ENCODE measurements around the gene TOX2. TPM values are rescaled to one million over a fixed set of nuclear protein-coding genes. Genes with fewer than 3 reads are reported as not detected.

Gene TOX2
- polyA plus RNA-seq, 6 donors from 2014 or later: 0.17 to 0.26 (median 0.26) TPM; not detected in 3

- H3K36me3 Mint-ChIP-seq: no peaks in the 10 kb centered on the region
- H3K9me3 Mint-ChIP-seq: peaks cover 0 to 4% (median 0%) of the 10 kb centered on the region in 7 donors
- no peak overlapping the region for H3K27ac Mint-ChIP-seq
- peaks cover 0 to 7% (median 2%) of the 10 kb centered on the region in 3 donors for H3K4me1 Mint-ChIP-seq
- H3K4me3 Mint-ChIP-seq: no peak overlapping the region
- no peak for DNase-seq
- H3K27me3 Mint-ChIP-seq: peaks cover 10 to 52% (median 45%) of the 10 kb centered on the region in 3 donors
- no peak for ATAC-seq (ENCODE audit: low read depth in 2 of 2)
Measured at GRCh38 chr20:44028868-44029847, 114.5 kb downstream of the TOX2 start.

GRCh38 chr20:44029848-44030230, 115.2 kb downstream of the TOX2 start:
- ATAC-seq (ENCODE audit: low read depth in 2 of 2) (no peak), DNase-seq (no peak)
- no peak overlapping the region for H3K4me3 Mint-ChIP-seq
- H3K27ac Mint-ChIP-seq: no peak overlapping the region
- peaks cover 10 to 56% (median 46%) of the 10 kb centered on the region in 3 donors for H3K27me3 Mint-ChIP-seq
- peaks cover 0 to 7% (median 2%) of the 10 kb centered on the region in 3 donors for H3K4me1 Mint-ChIP-seq
- H3K36me3 Mint-ChIP-seq: no peaks in the 10 kb centered on the region
- peaks cover 0 to 4% (median 0%) of the 10 kb centered on the region in 7 donors for H3K9me3 Mint-ChIP-seq

GRCh38 chr20:44030394-44030793, 115.7 kb downstream of the TOX2 start:
- Mint-ChIP-seq H3K9me3 (peaks cover 0 to 4% (median 0%) of the 10 kb centered on the region in 7 donors), H3K4me1 (peaks cover 0 to 7% (median 2%) of the 10 kb centered on the region in 3 donors), H3K27me3 (peaks cover 10 to 62% (median 49%) of the 10 kb centered on the region in 3 donors), H3K27ac (no peak overlapping the region), H3K4me3 (no peak overlapping the region), H3K36me3 (no peaks in the 10 kb centered on the region)
- ATAC-seq (ENCODE audit: low read depth in 2 of 2): no peak
- no peak for DNase-seq

GRCh38 chr20:44031001-44031574, 116.4 kb downstream of the TOX2 start:
- peaks cover 0 to 4% (median 0%) of the 10 kb centered on the region in 7 donors for H3K9me3 Mint-ChIP-seq
- no peak for ATAC-seq (ENCODE audit: low read depth in 2 of 2)
- no peak overlapping the region for H3K27ac Mint-ChIP-seq
- no peaks in the 10 kb centered on the region for H3K36me3 Mint-ChIP-seq
- DNase-seq: no peak
- H3K27me3 Mint-ChIP-seq: peaks cover 6 to 65% (median 55%) of the 10 kb centered on the region in 3 donors
- H3K4me1 Mint-ChIP-seq: peaks cover 0 to 7% (median 2%) of the 10 kb centered on the region in 3 donors
- no peak overlapping the region for H3K4me3 Mint-ChIP-seq

GRCh38 chr20:44031781-44032582, 117.3 kb downstream of the TOX2 start:
- H3K4me1 Mint-ChIP-seq: peaks cover 0 to 7% (median 2%) of the 10 kb centered on the region in 3 donors
- no peaks in the 10 kb centered on the region for H3K36me3 Mint-ChIP-seq
- peaks cover 10 to 65% (median 57%) of the 10 kb centered on the region in 3 donors for H3K27me3 Mint-ChIP-seq
- H3K9me3 Mint-ChIP-seq: peaks cover 0 to 4% (median 0%) of the 10 kb centered on the region in 7 donors
- no peak overlapping the region for H3K4me3 Mint-ChIP-seq
- ATAC-seq (ENCODE audit: low read depth in 2 of 2): no peak
- DNase-seq: no peak
- no peak overlapping the region for H3K27ac Mint-ChIP-seq

- peaks cover 0 to 7% (median 2%) of the 10 kb centered on the region in 3 donors for H3K4me1 Mint-ChIP-seq
Measured at GRCh38 chr20:44032583-44033331, 118.1 kb downstream of the TOX2 start.

GRCh38 chr20:44033344-44033743, 118.7 kb downstream of the TOX2 start:
- no peaks in the 10 kb centered on the region for H3K36me3 Mint-ChIP-seq
- H3K27ac Mint-ChIP-seq: no peak overlapping the region
- ATAC-seq (ENCODE audit: low read depth in 2 of 2) (no peak), DNase-seq (no peak)
- peaks cover 0 to 7% (median 2%) of the 10 kb centered on the region in 3 donors for H3K4me1 Mint-ChIP-seq
- no peak overlapping the region for H3K4me3 Mint-ChIP-seq
- H3K27me3 Mint-ChIP-seq: peaks cover 17 to 64% (median 62%) of the 10 kb centered on the region in 3 donors
- H3K9me3 Mint-ChIP-seq: peaks cover 0 to 4% (median 0%) of the 10 kb centered on the region in 7 donors

More at GRCh38 chr20:44032583-44033331, 118.1 kb downstream of the TOX2 start:
- ATAC-seq (ENCODE audit: low read depth in 2 of 2): no peak
- Mint-ChIP-seq H3K27me3 (peaks cover 16 to 65% (median 64%) of the 10 kb centered on the region in 3 donors), H3K9me3 (peaks cover 0 to 4% (median 0%) of the 10 kb centered on the region in 7 donors), H3K36me3 (no peaks in the 10 kb centered on the region), H3K27ac (no peak overlapping the region), H3K4me3 (no peak overlapping the region)
- DNase-seq: no peak

GRCh38 chr20:44033873-44034272, 119.2 kb downstream of the TOX2 start:
- Mint-ChIP-seq H3K27me3 (peaks cover 17 to 62% (median 61%) of the 10 kb centered on the region in 3 donors), H3K4me1 (peaks cover 0 to 7% (median 1%) of the 10 kb centered on the region in 3 donors), H3K36me3 (no peaks in the 10 kb centered on the region), H3K27ac (no peak overlapping the region), H3K9me3 (peaks cover 0 to 4% (median 0%) of the 10 kb centered on the region in 7 donors), H3K4me3 (no peak overlapping the region)
- DNase-seq: no peak
- ATAC-seq (ENCODE audit: low read depth in 2 of 2): no peak

GRCh38 chr20:44034451-44034850, 119.8 kb downstream of the TOX2 start:
- Mint-ChIP-seq H3K27me3 (peaks cover 17 to 64% (median 61%) of the 10 kb centered on the region in 3 donors), H3K9me3 (peaks cover 0 to 4% (median 0%) of the 10 kb centered on the region in 7 donors), H3K4me1 (peaks cover 0 to 7% (median 0%) of the 10 kb centered on the region in 3 donors), H3K27ac (no peak overlapping the region), H3K36me3 (no peaks in the 10 kb centered on the region), H3K4me3 (no peak overlapping the region)
- ATAC-seq (ENCODE audit: low read depth in 2 of 2) (no peak), DNase-seq (no peak)

- DNase-seq (no peak), ATAC-seq (ENCODE audit: low read depth in 2 of 2) (no peak)
- H3K27ac Mint-ChIP-seq: peak overlapping the region in 1 of 6 donors; percentile 73
- H3K4me1 Mint-ChIP-seq: peaks cover 0 to under 1% (median 0%) of the 10 kb centered on the region in 3 donors
- peaks cover 20 to 64% (median 61%) of the 10 kb centered on the region in 3 donors for H3K27me3 Mint-ChIP-seq
- peaks cover 0 to 4% (median 0%) of the 10 kb centered on the region in 7 donors for H3K9me3 Mint-ChIP-seq
- H3K36me3 Mint-ChIP-seq: no peaks in the 10 kb centered on the region
- no peak overlapping the region for H3K4me3 Mint-ChIP-seq
Measured at GRCh38 chr20:44034965-44035635, 120.4 kb downstream of the TOX2 start.

- DNase-seq (no peak), ATAC-seq (ENCODE audit: low read depth in 2 of 2) (no peak)
- peaks cover 26 to 64% (median 61%) of the 10 kb centered on the region in 3 donors for H3K27me3 Mint-ChIP-seq
- H3K36me3 Mint-ChIP-seq: no peaks in the 10 kb centered on the region
- H3K9me3 Mint-ChIP-seq: peaks cover 0 to 3% (median 0%) of the 10 kb centered on the region in 7 donors
- no peak overlapping the region for H3K4me3 Mint-ChIP-seq
- no peak overlapping the region for H3K27ac Mint-ChIP-seq
- H3K4me1 Mint-ChIP-seq: no peaks in the 10 kb centered on the region
Measured at GRCh38 chr20:44035924-44036323, 121.3 kb downstream of the TOX2 start.

GRCh38 chr20:44036441-44036840, 121.8 kb downstream of the TOX2 start:
- no peaks in the 10 kb centered on the region for H3K4me1 Mint-ChIP-seq
- peaks cover 0 to 3% (median 0%) of the 10 kb centered on the region in 7 donors for H3K9me3 Mint-ChIP-seq
- no peak overlapping the region for H3K27ac Mint-ChIP-seq
- no peak overlapping the region for H3K4me3 Mint-ChIP-seq
- H3K27me3 Mint-ChIP-seq: peaks cover 26 to 63% (median 60%) of the 10 kb centered on the region in 3 donors
- no peaks in the 10 kb centered on the region for H3K36me3 Mint-ChIP-seq
- ATAC-seq (ENCODE audit: low read depth in 2 of 2) (no peak), DNase-seq (no peak)

All from naive B cell (primary cell).